H7 (cell line): ENCODE data around the gene PARD3. TPM values are rescaled to one million over a fixed set of nuclear protein-coding genes. Genes with fewer than 3 reads are reported as not detected.

Source experiments
- DNase-seq: peaks from one replicate; pipeline ENCODE4 v3.0.0; 2012
- H3K27me3 ChIP-seq: 2 replicates; pipeline ENCODE4 v1.6.0; 2011; ENCODE audit warnings: mild to moderate bottlenecking, low read length; ENCODE audit not compliant: control insufficient read depth, insufficient read depth
- H3K36me3 ChIP-seq: replicated peaks from 2 replicates; pipeline ENCODE4 v1.5.1; 2011; ENCODE audit warnings: low read length; ENCODE audit not compliant: control insufficient read depth, insufficient read depth
- H3K4me3 ChIP-seq: 2 replicates; pipeline ENCODE4 v1.5.1; 2011; ENCODE audit warnings: low read depth, mild to moderate bottlenecking, control low read depth, low read length, moderate library complexity; ENCODE audit not compliant: insufficient read depth
- total RNA-seq: library from RNA; depleted of rRNA; stranded (reverse); fragments of >200 nt; shearing (Covaris generic); gene quantifications from 2 replicates; pipeline ENCODE4 v1.2.3, GENCODE V29; 2014

The PARD3 gene
- total RNA-seq, 1 experiment from 2014 or later = 51.1 TPM

DNA sequence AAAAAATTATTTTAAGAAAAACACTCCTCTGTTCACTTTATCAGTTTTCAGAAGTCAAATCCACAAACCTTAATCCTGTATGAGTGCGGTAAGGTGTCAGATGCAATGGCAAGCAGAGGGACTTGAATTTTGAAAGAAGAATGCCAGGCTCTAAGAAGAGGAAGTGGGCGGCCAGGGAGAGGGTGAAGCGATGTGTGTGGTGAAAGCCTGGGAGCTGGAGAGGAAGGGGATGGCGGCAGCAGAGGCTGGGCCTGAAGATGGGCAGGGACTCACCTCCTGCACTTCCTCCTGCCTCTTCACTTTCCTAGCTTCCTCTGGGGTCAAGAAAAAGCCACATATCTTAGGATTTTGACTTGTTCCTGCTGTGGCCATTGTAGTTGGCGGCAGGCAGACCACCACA is 609.6 kb downstream of the PARD3 start:
- no peak overlapping the region for H3K4me3 ChIP-seq
- H3K36me3 ChIP-seq = no peaks in the 10 kb centered on the region
- no peaks in the 10 kb centered on the region for H3K27me3 ChIP-seq
- no peak for DNase-seq

- DNase-seq = no peak
- no peaks in the 10 kb centered on the region for H3K27me3 ChIP-seq
- no peaks in the 10 kb centered on the region for H3K36me3 ChIP-seq
- no peak overlapping the region for H3K4me3 ChIP-seq
Measured at GRCh38 chr10:34203966-34204630, 611.0 kb downstream of the PARD3 start.

GRCh38 chr10:34200355-34200901 is 614.7 kb downstream of the PARD3 start:
- H3K27me3 ChIP-seq = no peaks in the 10 kb centered on the region
- no peaks in the 10 kb centered on the region for H3K36me3 ChIP-seq
- DNase-seq = no peak
- H3K4me3 ChIP-seq = no peak overlapping the region

- Histone ChIP-seq H3K4me3 (no peak overlapping the region), H3K27me3 (no peaks in the 10 kb centered on the region), H3K36me3 (no peaks in the 10 kb centered on the region)
- DNase-seq = no peak
Measured at GRCh38 chr10:34198953-34199352, 616.1 kb downstream of the PARD3 start.

DNA sequence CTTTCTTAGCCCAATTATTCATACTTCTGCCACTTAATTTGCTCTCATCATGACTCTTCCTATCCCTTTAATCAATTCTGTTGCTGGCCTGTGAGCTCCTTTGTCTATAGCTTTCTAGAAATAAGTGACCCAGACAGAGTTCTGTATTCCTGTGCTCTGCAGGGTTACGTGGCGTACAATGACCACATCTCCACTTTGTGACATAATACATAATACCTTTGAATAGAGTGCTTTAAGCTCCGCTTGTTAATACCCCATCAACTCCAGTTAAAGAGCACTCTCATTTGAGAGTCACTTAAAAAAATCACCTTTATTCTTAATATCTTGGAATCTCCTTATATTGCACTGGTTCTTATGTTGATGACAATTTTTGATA is 619.0 kb downstream of the PARD3 start:
- Histone ChIP-seq H3K36me3 (no peaks in the 10 kb centered on the region), H3K4me3 (no peak overlapping the region), H3K27me3 (no peaks in the 10 kb centered on the region)
- no peak for DNase-seq

- no peak for DNase-seq
- no peak overlapping the region for H3K4me3 ChIP-seq
- H3K36me3 ChIP-seq = no peaks in the 10 kb centered on the region
- no peaks in the 10 kb centered on the region for H3K27me3 ChIP-seq
Measured at GRCh38 chr10:34195364-34196057, 619.6 kb downstream of the PARD3 start.

DNA sequence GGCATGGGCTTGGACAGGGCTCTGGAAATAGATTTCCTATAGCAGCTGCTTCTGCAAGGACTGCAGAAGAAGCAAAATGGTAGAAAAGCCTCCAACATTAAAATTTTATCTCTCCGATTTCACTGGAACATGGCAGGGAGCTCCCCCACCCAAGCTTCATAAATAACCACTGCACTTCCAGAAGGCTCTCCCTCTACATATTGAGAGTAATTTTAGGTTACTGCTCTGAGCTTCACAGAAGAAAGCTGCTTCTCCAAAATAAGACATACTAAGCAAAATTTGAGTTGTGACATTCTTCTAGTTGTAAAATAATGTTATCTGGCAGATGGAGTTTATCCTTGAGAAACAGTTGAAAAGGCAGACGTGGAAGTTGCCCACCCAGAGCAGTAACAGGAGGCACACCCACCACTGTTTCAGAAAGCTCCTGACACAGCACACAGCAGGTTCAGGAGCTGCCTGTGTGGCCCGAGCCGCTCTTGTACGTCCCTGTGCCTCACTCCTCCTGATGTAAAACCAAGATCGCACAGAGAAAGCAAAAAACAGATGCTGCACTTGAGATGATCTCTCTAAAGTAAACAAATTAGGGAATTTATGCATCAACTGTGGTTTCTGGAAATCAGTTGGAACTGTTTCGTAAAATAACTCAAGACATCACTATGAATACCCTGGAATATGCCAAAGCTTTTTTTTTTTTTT is 621.0 kb downstream of the PARD3 start:
- no peaks in the 10 kb centered on the region for H3K27me3 ChIP-seq
- DNase-seq = no peak
- H3K36me3 ChIP-seq = no peaks in the 10 kb centered on the region

DNA sequence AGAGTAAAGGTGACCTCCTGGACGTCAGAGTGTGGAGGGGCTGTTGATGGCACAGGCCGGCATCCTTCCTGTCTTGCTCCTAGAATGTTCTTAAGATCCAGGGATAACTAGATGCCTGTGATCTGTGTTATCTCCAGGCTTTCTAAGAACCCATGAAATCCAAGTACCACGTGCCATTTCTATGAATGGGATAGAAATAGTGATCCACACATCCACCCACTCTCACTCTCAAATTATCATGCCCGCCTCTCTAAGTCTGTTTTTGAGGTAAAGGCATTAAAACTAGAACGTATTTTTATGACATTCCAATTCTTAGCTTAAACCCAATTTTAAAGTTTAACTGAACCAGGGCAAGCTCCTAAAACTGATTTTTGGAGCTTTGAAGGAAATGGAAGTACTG is 622.5 kb downstream of the PARD3 start:
- Histone ChIP-seq H3K36me3 (no peaks in the 10 kb centered on the region), H3K4me3 (no peak overlapping the region), H3K27me3 (no peaks in the 10 kb centered on the region)
- DNase-seq = no peak

More for the DNA sequence above, 621.0 kb downstream of the PARD3 start:
- no peak overlapping the region for H3K4me3 ChIP-seq

DNA sequence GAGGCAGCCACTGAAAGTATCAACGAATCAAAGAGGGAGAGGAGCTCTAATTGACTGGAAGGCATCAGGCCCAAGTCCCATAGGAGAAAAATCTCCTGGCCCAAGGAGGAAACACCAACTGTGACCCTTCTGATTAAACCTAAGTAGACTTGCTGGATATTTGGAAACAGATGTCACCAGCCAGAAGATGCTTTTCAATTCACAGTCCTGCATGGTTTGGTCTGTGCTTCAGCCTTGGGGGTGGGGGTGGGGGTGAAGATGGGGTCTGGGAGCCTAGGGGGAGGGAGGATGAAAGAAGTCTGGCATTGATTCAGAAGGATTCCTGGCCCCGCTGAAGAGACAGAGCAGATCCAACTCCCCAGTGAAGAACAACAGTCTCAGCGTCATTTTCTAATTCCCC is 623.7 kb downstream of the PARD3 start:
- H3K4me3 ChIP-seq = no peak overlapping the region
- no peaks in the 10 kb centered on the region for H3K27me3 ChIP-seq
- no peaks in the 10 kb centered on the region for H3K36me3 ChIP-seq
- DNase-seq = no peak

DNA sequence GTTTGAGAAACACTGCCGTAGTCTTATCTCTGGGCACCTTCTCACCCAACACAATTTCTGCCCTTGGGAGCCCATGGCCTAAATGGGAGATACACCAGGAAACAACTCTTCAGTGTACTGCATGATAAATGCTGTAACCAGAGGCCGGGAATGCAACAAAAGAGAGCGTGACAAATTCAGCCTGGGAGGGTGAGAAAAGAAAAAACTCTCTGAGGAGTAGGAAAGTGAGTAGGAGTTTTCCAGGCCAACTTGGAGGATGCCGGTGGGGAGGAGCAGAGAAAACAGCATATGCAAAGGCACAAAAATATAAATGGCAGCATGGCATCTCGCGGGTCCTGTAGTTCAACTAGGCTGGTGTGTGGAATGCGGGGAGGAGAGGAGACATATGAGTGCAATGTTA is 624.5 kb downstream of the PARD3 start:
- H3K4me3 ChIP-seq = no peak overlapping the region
- no peaks in the 10 kb centered on the region for H3K27me3 ChIP-seq
- no peak for DNase-seq
- H3K36me3 ChIP-seq = no peaks in the 10 kb centered on the region

GRCh38 chr10:34189830-34190229 is 625.3 kb downstream of the PARD3 start:
- DNase-seq = no peak

GRCh38 chr10:34188221-34188620 is 626.9 kb downstream of the PARD3 start:
- Histone ChIP-seq H3K4me3 (no peak overlapping the region), H3K27me3 (no peaks in the 10 kb centered on the region), H3K36me3 (no peaks in the 10 kb centered on the region)
- DNase-seq = no peak

More at GRCh38 chr10:34189830-34190229, 625.3 kb downstream of the PARD3 start:
- Histone ChIP-seq H3K4me3 (no peak overlapping the region), H3K27me3 (no peaks in the 10 kb centered on the region), H3K36me3 (no peaks in the 10 kb centered on the region)

DNA sequence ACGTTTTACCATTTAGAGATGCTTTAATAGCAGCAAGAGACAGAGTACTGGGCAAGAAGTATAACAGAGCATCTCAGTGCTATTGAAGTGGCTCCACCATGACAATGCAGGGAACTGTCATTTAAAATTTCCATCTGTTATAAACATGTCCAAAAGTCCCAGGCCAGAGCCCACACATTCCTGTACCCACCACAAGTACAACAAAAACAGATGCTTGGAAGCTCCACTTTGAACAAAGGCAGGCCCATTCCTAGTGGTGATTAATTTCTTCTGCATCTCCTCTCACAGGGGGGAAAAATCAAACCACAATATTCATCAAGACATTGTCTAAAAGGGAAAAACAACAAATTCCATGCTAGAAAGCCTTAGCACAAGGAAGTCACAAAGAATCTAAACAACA is 627.9 kb downstream of the PARD3 start:
- no peak for DNase-seq
- no peaks in the 10 kb centered on the region for H3K36me3 ChIP-seq
- H3K4me3 ChIP-seq = no peak overlapping the region
- H3K27me3 ChIP-seq = no peaks in the 10 kb centered on the region

GRCh38 chr10:34186745-34187144 is 628.4 kb downstream of the PARD3 start:
- H3K4me3 ChIP-seq = no peak overlapping the region
- H3K36me3 ChIP-seq = no peaks in the 10 kb centered on the region
- DNase-seq = no peak
- H3K27me3 ChIP-seq = no peaks in the 10 kb centered on the region

DNA sequence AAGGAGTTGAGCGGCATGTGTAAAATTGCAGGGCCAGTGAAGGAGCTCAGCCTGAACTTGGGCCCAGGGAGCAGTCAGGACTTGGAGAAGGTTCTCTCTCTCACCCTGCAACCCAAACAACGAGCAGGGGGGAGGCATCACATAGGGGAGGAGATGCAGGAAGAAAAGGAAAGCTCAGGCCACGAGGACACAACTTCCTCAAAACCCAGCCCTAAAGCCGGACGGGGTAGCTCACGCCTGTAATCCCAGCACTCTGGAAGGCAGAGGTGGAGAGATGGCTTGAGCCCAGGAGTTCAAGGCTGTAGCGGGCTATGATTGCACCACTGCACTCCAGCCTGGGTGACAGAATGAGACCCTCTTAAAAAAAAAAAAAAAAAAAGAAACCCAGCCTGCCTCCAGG is 629.1 kb downstream of the PARD3 start:
- H3K4me3 ChIP-seq = no peak overlapping the region
- H3K27me3 ChIP-seq = no peaks in the 10 kb centered on the region
- DNase-seq = no peak
- H3K36me3 ChIP-seq = no peaks in the 10 kb centered on the region
